HEK293 (cell line): ENCODE results near the gene TATDN2.

ENCODE experiments used
- CTCF ChIA-PET: fragments of 350-600 bp; formaldehyde crosslinking; extraction: SDS; loops from one replicate; lab custom pipeline; 2021; ENCODE audit warnings: antibody characterized with exemption; lab: Yijun Ruan, JAX
- POLR2A ChIA-PET: fragments of 300-600 bp; formaldehyde crosslinking; extraction: SDS; loops from one replicate; lab custom pipeline; 2020; ENCODE audit warnings: antibody characterized with exemption, inconsistent platforms; lab: Yijun Ruan, JAX
- H3K27ac ChIP-seq: fragments of 200-500 bp; sonication (Bioruptor generic); 2 replicates; pipeline ENCODE4 v1.5.1; 2014; ENCODE audit warnings: low read depth, low read length, control low read depth, inconsistent platforms; ENCODE audit errors: extremely low read depth
- H3K36me3 ChIP-seq, 2 experiments: fragments of 200-500 bp in 1 of 2; sonication (Bioruptor generic) in 1 of 2; 1 replicate in 1 of 2; 2 replicates in 1 of 2; pipeline ENCODE4 v1.5.1; 2014 to 2017; ENCODE audit warnings: inconsistent platforms in 2 of 2, low read length in 2 of 2; ENCODE audit not compliant: control insufficient read depth in 2 of 2, insufficient read depth in 1 of 2
- H3K4me1 ChIP-seq: fragments of 200-500 bp; sonication (Bioruptor generic); 2 replicates; pipeline ENCODE4 v1.5.1; 2014; ENCODE audit warnings: mild to moderate bottlenecking, low read length, inconsistent platforms; ENCODE audit not compliant: control insufficient read depth, insufficient read depth
- H3K4me3 ChIP-seq: 2 replicates; pipeline ENCODE4 v1.5.1; 2011; ENCODE audit warnings: low read depth, mild to moderate bottlenecking, control low read depth, low read length, moderate library complexity
- H3K9me3 ChIP-seq: fragments of 200-500 bp; sonication (Bioruptor generic); 2 replicates; pipeline ENCODE4 v1.5.1; 2014; ENCODE audit warnings: low read depth, low read length, inconsistent platforms; ENCODE audit not compliant: control insufficient read depth, insufficient read depth
- BCL11A ChIP-seq: fragments of 450-650 bp; formaldehyde crosslinking; IDR thresholded peaks from 2 replicates; pipeline ENCODE4 v1.5.1; 2016; ENCODE audit warnings: low read depth, missing biosample characterization, missing genetic modification characterization
- HOXA7 ChIP-seq: sonication (generic); formaldehyde crosslinking; IDR thresholded peaks from 2 replicates; pipeline ENCODE4 v1.8.1; 2022; ENCODE audit warnings: missing genetic modification reagents, borderline replicate concordance
- SETDB1 ChIP-seq: IDR thresholded peaks from one replicate; pipeline ENCODE4 v1.6.1; 2017; ENCODE audit warnings: mild to moderate bottlenecking, low read length, moderate library complexity, mixed read lengths; ENCODE audit not compliant: insufficient read length
- ZFHX2 ChIP-seq: fragments of 450-650 bp; formaldehyde crosslinking; conservative IDR thresholded peaks from 2 replicates; pipeline ENCODE4 v1.5.1; 2016; ENCODE audit warnings: missing biosample characterization, missing genetic modification characterization
- ZNF133 ChIP-seq: fragments of 450-650 bp; formaldehyde crosslinking; IDR thresholded peaks from 2 replicates; pipeline ENCODE4 v1.5.1; 2016; ENCODE audit warnings: missing biosample characterization, missing genetic modification characterization
- ZNF146 ChIP-seq: fragments of 450-650 bp; formaldehyde crosslinking; IDR thresholded peaks from 2 replicates; pipeline ENCODE4 v1.5.1; 2016; ENCODE audit warnings: missing biosample characterization, missing genetic modification characterization
- ZNF155 ChIP-seq: fragments of 450-650 bp; formaldehyde crosslinking; IDR thresholded peaks from 2 replicates; pipeline ENCODE4 v1.5.1; 2016; ENCODE audit warnings: missing biosample characterization, missing genetic modification characterization
- ZNF311 ChIP-seq: fragments of 450-650 bp; formaldehyde crosslinking; IDR thresholded peaks from 2 replicates; pipeline ENCODE4 v1.5.1; 2017; ENCODE audit warnings: missing biosample characterization, missing genetic modification characterization, borderline replicate concordance
- ZNF433 ChIP-seq: fragments of 450-650 bp; formaldehyde crosslinking; IDR thresholded peaks from 2 replicates; pipeline ENCODE4 v1.5.1; 2016; ENCODE audit warnings: missing biosample characterization, missing genetic modification characterization, low read depth
- ZNF473 ChIP-seq: fragments of 450-650 bp; formaldehyde crosslinking; IDR thresholded peaks from 2 replicates; pipeline ENCODE4 v1.5.1; 2017; ENCODE audit warnings: missing biosample characterization, missing genetic modification characterization
- ZNF561 ChIP-seq: fragments of 450-650 bp; IDR thresholded peaks from 2 replicates; pipeline ENCODE4 v1.5.1; 2018; ENCODE audit warnings: missing biosample characterization, missing genetic modification characterization, borderline replicate concordance
- ZNF571 ChIP-seq: fragments of 450-650 bp; formaldehyde crosslinking; IDR thresholded peaks from 2 replicates; pipeline ENCODE4 v1.5.0; 2017; ENCODE audit warnings: missing biosample characterization, missing genetic modification characterization
- ZNF600 ChIP-seq: fragments of 450-650 bp; formaldehyde crosslinking; IDR thresholded peaks from 2 replicates; pipeline ENCODE4 v1.5.1; 2016; ENCODE audit warnings: missing biosample characterization, missing genetic modification characterization
- ZNF610 ChIP-seq: fragments of 450-650 bp; formaldehyde crosslinking; IDR thresholded peaks from 2 replicates; pipeline ENCODE4 v1.5.1; 2016; ENCODE audit warnings: missing biosample characterization, missing genetic modification characterization, borderline replicate concordance
- TF ChIP-seq, protein P1 (sequence below): fragments of 450-650 bp; formaldehyde crosslinking; IDR thresholded peaks from 2 replicates; pipeline ENCODE4 v1.5.0; 2017; ENCODE audit warnings: missing biosample characterization, missing genetic modification characterization, borderline replicate concordance
- TF ChIP-seq, protein P2 (sequence below): fragments of 450-650 bp; formaldehyde crosslinking; IDR thresholded peaks from 2 replicates; pipeline ENCODE4 v1.5.1; 2016; ENCODE audit warnings: missing biosample characterization, missing genetic modification characterization
- TF ChIP-seq, protein P3 (sequence below): fragments of 450-650 bp; formaldehyde crosslinking; IDR thresholded peaks from 2 replicates; pipeline ENCODE4 v1.5.1; 2016; ENCODE audit warnings: missing biosample characterization, missing genetic modification characterization, borderline replicate concordance
- TF ChIP-seq, protein P4 (sequence below): fragments of 450-650 bp; formaldehyde crosslinking; IDR thresholded peaks from 2 replicates; pipeline ENCODE4 v1.5.1; 2016; ENCODE audit warnings: missing biosample characterization, missing genetic modification characterization

The TATDN2 gene

DNA sequence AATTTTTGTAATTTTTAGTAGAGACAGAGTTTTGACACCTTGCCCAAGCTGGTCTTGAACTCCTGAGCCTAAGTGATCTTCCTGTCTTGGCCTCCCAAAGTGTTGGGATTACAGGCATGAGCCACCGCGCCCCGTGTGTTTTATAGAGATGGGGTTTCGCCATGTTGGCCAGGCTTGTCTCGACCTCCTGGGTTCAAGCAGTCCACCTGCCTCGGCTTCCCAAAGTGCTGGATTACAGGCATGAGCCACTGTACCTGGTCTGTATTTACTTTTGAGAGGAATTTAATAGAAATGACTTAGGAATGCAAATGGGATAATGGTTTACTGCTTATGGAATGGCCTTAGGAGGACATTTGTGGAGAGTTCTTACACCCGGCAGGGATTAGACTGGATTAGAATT lies 10.8 kb downstream of the TATDN2 start:
- no peak overlapping the region for H3K4me3 ChIP-seq
- no peak overlapping the region for H3K27ac ChIP-seq
- POLR2A ChIA-PET = no interaction called here
- TF ChIP-seq ZNF155 (tag by site-specific recombination) = no peak
- CTCF ChIA-PET = interaction anchor here (0.6 kb wide), 1 partner anchor 909 kb away, joined by 3 read pairs; no protein-coding TSS in a partner anchor
- H3K4me1 ChIP-seq = 0 out of 2 replicates have a peak, but pooled peaks cover 2% of the 10 kb centered on the region
- H3K36me3 ChIP-seq = peaks cover 49 to 75% of the 10 kb centered on the region in 2 experiments; a peak in 2 of 3 replicates
- no peaks in the 10 kb centered on the region for H3K9me3 ChIP-seq

DNA sequence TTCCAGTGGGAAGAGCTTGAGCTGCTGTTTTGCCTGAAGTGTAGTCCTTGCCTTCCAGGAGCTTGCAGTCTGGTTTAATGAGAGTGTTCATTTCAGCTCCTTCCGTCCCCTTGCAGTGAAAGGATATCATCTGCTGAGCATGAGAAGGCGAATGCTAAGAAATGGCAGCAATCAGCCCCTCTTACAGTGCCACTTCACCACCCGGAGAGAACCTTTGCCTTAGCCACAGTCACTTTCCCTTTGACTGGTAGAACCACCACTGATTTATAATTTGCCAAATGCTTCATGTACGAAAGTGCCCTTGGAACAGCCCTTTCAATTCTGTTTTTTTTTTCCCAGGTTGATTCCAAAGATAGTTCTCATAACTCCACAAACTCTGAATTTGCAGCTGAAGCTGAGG lies 11.5 kb downstream of the TATDN2 start:
- ChIA-PET CTCF (no interaction called here), POLR2A (no interaction called here)
- Histone ChIP-seq H3K27ac (no peak overlapping the region), H3K9me3 (no peaks in the 10 kb centered on the region), H3K4me3 (no peak overlapping the region), H3K4me1 (0 out of 2 replicates have a peak, but pooled peaks cover 2% of the 10 kb centered on the region), H3K36me3 (peaks cover 50 to 71% of the 10 kb centered on the region in 2 experiments; a peak in 2 of 3 replicates)
- TF ChIP-seq ZNF561 = no peak
- TF ChIP-seq HOXA7 (CRISPR knock-in tag) = no peak
- TF ChIP-seq ZNF610 (tag by site-specific recombination) = no peak
- TF ChIP-seq, protein P1, sequence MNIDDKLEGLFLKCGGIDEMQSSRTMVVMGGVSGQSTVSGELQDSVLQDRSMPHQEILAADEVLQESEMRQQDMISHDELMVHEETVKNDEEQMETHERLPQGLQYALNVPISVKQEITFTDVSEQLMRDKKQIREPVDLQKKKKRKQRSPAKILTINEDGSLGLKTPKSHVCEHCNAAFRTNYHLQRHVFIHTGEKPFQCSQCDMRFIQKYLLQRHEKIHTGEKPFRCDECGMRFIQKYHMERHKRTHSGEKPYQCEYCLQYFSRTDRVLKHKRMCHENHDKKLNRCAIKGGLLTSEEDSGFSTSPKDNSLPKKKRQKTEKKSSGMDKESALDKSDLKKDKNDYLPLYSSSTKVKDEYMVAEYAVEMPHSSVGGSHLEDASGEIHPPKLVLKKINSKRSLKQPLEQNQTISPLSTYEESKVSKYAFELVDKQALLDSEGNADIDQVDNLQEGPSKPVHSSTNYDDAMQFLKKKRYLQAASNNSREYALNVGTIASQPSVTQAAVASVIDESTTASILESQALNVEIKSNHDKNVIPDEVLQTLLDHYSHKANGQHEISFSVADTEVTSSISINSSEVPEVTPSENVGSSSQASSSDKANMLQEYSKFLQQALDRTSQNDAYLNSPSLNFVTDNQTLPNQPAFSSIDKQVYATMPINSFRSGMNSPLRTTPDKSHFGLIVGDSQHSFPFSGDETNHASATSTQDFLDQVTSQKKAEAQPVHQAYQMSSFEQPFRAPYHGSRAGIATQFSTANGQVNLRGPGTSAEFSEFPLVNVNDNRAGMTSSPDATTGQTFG (tag by site-specific recombination) = no peak
- no peak for TF ChIP-seq ZNF146 (tag by site-specific recombination)
- no peak for TF ChIP-seq BCL11A (tag by site-specific recombination)
- no peak for TF ChIP-seq ZNF311 (tag by site-specific recombination)
- TF ChIP-seq, protein P2, sequence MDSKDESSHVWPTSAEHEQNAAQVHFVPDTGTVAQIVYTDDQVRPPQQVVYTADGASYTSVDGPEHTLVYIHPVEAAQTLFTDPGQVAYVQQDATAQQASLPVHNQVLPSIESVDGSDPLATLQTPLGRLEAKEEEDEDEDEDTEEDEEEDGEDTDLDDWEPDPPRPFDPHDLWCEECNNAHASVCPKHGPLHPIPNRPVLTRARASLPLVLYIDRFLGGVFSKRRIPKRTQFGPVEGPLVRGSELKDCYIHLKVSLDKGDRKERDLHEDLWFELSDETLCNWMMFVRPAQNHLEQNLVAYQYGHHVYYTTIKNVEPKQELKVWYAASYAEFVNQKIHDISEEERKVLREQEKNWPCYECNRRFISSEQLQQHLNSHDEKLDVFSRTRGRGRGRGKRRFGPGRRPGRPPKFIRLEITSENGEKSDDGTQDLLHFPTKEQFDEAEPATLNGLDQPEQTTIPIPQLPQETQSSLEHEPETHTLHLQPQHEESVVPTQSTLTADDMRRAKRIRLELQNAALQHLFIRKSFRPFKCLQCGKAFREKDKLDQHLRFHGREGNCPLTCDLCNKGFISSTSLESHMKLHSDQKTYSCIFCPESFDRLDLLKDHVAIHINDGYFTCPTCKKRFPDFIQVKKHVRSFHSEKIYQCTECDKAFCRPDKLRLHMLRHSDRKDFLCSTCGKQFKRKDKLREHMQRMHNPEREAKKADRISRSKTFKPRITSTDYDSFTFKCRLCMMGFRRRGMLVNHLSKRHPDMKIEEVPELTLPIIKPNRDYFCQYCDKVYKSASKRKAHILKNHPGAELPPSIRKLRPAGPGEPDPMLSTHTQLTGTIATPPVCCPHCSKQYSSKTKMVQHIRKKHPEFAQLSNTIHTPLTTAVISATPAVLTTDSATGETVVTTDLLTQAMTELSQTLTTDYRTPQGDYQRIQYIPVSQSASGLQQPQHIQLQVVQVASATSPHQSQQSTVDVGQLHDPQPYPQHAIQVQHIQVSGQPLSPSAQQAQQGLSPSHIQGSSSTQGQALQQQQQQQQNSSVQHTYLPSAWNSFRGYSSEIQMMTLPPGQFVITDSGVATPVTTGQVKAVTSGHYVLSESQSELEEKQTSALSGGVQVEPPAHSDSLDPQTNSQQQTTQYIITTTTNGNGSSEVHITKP (tag by site-specific recombination) = no peak
- no peak for TF ChIP-seq ZNF433 (tag by site-specific recombination)
- TF ChIP-seq ZNF571 = no peak
- TF ChIP-seq ZNF600 (tag by site-specific recombination) = no peak
- no peak for TF ChIP-seq SETDB1
- no peak for TF ChIP-seq ZNF473 (tag by site-specific recombination)
- TF ChIP-seq, protein P3, sequence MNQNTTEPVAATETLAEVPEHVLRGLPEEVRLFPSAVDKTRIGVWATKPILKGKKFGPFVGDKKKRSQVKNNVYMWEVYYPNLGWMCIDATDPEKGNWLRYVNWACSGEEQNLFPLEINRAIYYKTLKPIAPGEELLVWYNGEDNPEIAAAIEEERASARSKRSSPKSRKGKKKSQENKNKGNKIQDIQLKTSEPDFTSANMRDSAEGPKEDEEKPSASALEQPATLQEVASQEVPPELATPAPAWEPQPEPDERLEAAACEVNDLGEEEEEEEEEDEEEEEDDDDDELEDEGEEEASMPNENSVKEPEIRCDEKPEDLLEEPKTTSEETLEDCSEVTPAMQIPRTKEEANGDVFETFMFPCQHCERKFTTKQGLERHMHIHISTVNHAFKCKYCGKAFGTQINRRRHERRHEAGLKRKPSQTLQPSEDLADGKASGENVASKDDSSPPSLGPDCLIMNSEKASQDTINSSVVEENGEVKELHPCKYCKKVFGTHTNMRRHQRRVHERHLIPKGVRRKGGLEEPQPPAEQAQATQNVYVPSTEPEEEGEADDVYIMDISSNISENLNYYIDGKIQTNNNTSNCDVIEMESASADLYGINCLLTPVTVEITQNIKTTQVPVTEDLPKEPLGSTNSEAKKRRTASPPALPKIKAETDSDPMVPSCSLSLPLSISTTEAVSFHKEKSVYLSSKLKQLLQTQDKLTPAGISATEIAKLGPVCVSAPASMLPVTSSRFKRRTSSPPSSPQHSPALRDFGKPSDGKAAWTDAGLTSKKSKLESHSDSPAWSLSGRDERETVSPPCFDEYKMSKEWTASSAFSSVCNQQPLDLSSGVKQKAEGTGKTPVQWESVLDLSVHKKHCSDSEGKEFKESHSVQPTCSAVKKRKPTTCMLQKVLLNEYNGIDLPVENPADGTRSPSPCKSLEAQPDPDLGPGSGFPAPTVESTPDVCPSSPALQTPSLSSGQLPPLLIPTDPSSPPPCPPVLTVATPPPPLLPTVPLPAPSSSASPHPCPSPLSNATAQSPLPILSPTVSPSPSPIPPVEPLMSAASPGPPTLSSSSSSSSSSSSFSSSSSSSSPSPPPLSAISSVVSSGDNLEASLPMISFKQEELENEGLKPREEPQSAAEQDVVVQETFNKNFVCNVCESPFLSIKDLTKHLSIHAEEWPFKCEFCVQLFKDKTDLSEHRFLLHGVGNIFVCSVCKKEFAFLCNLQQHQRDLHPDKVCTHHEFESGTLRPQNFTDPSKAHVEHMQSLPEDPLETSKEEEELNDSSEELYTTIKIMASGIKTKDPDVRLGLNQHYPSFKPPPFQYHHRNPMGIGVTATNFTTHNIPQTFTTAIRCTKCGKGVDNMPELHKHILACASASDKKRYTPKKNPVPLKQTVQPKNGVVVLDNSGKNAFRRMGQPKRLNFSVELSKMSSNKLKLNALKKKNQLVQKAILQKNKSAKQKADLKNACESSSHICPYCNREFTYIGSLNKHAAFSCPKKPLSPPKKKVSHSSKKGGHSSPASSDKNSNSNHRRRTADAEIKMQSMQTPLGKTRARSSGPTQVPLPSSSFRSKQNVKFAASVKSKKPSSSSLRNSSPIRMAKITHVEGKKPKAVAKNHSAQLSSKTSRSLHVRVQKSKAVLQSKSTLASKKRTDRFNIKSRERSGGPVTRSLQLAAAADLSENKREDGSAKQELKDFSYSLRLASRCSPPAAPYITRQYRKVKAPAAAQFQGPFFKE = no peak
- TF ChIP-seq ZNF133 (tag by site-specific recombination) = no peak
- TF ChIP-seq, protein P4, sequence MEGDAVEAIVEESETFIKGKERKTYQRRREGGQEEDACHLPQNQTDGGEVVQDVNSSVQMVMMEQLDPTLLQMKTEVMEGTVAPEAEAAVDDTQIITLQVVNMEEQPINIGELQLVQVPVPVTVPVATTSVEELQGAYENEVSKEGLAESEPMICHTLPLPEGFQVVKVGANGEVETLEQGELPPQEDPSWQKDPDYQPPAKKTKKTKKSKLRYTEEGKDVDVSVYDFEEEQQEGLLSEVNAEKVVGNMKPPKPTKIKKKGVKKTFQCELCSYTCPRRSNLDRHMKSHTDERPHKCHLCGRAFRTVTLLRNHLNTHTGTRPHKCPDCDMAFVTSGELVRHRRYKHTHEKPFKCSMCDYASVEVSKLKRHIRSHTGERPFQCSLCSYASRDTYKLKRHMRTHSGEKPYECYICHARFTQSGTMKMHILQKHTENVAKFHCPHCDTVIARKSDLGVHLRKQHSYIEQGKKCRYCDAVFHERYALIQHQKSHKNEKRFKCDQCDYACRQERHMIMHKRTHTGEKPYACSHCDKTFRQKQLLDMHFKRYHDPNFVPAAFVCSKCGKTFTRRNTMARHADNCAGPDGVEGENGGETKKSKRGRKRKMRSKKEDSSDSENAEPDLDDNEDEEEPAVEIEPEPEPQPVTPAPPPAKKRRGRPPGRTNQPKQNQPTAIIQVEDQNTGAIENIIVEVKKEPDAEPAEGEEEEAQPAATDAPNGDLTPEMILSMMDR = no peak
- TF ChIP-seq ZFHX2 (tag by site-specific recombination) = no peak
